Activated naive CD8-positive, alpha-beta T cell treated with anti-CD3 and anti-CD28 coated beads, Interleukin-2, amount 10 ng/mL, durations not matched to agents 7 days and 5 days (primary cell): Measurements from ENCODE around the gene BCORL1. TPM values are rescaled to one million over a fixed set of nuclear protein-coding genes. Genes with fewer than 3 reads are reported as not detected.

ENCODE experiments used
- ATAC-seq: fragments of 150-1000 bp; cut with Tn5 transposase; one replicate; pipeline ENCODE4 v1.10.0; 2021; ENCODE audit warnings: low read depth, moderate library complexity
- POLR2A ChIA-PET: fragments of 350-600 bp; sonication (Branson Sonifier 250); formaldehyde crosslinking; loops from one replicate; lab custom pipeline; 2021; ENCODE audit warnings: antibody characterized with exemption; lab: Charles Lee
- DNase-seq: peaks from one replicate; pipeline ENCODE4 v3.0.0; 2021
- H3K27ac Mint-ChIP-seq: one replicate; pipeline ENCODE4 v1.8.0; 2022; ENCODE audit warnings: mild to moderate bottlenecking, mixed read lengths
- H3K27me3 Mint-ChIP-seq: one replicate; pipeline ENCODE4 v1.8.0; 2022; ENCODE audit warnings: mild to moderate bottlenecking, moderate library complexity, mixed read lengths
- H3K36me3 Mint-ChIP-seq: one replicate; pipeline ENCODE4 v1.8.0; 2021; ENCODE audit warnings: mild to moderate bottlenecking, mixed read lengths
- H3K4me1 Mint-ChIP-seq: one replicate; pipeline ENCODE4 v1.8.0; 2021; ENCODE audit warnings: mixed read lengths
- H3K4me3 Mint-ChIP-seq: one replicate; pipeline ENCODE4 v1.8.0; 2022; ENCODE audit warnings: mild to moderate bottlenecking, moderate library complexity, mixed read lengths
- H3K9me3 Mint-ChIP-seq: one replicate; pipeline ENCODE4 v1.8.0; 2021; ENCODE audit warnings: mixed read lengths
- total RNA-seq, 2 experiments: library from RNA; stranded (reverse); gene quantifications; one replicate each; pipeline ENCODE4 v1.2.3, GENCODE V29; 2021

BCORL1 gene
- total RNA-seq, 2 experiments from 2014 or later = 14.3 to 15.4 TPM

DNA sequence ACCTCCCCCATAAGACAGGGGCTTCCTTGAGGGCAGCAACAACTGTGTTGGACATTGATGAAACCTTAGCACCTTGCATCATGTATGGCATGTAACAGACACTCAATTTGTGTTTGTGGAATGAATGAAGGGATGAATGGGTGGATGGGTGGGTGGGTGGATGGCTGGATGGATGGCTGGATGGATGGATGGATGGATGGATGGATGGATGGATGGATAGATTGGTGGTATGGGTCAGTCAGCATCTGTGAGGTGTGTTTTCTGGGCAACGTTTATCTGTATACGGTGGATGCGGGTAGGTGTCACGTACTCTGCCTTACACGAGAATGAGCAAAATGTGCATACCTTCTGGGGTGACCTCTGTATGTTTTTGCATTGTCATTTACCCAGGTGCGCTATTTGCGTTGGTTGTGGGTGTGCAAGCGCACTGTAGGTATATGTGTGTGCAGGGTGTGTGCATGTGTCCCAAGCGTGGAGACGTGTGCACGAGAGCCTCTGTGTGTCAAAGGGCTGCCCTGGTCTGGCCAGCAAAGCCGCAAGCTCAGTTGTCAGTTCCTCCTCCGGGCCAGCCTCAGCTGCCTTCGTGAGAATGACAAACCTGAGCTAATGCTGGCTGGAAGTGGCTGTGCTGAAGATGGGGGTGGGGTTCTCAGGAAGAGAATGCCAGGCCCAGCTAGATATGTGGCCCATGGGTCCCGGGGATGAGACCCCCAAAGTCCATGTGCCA lies 101.4 kb downstream of the BCORL1 start:
- peak overlapping the region; percentile 94 for H3K27ac Mint-ChIP-seq
- peaks cover 42% of the 10 kb centered on the region for H3K4me1 Mint-ChIP-seq
- POLR2A ChIA-PET = interaction anchor here (1.1 to 6.9 kb wide), 4 partner anchors 11 to 87 kb away, joined by 3 to 40 read pairs (median 6); partner anchors contain the start of gene RAB33A
- peaks cover 17% of the 10 kb centered on the region for H3K36me3 Mint-ChIP-seq
- peak; percentile 44 for DNase-seq
- H3K9me3 Mint-ChIP-seq = no peaks in the 10 kb centered on the region
- no peaks in the 10 kb centered on the region for H3K27me3 Mint-ChIP-seq
- ATAC-seq = no peak
- peak overlapping the region; percentile 92 for H3K4me3 Mint-ChIP-seq

DNA sequence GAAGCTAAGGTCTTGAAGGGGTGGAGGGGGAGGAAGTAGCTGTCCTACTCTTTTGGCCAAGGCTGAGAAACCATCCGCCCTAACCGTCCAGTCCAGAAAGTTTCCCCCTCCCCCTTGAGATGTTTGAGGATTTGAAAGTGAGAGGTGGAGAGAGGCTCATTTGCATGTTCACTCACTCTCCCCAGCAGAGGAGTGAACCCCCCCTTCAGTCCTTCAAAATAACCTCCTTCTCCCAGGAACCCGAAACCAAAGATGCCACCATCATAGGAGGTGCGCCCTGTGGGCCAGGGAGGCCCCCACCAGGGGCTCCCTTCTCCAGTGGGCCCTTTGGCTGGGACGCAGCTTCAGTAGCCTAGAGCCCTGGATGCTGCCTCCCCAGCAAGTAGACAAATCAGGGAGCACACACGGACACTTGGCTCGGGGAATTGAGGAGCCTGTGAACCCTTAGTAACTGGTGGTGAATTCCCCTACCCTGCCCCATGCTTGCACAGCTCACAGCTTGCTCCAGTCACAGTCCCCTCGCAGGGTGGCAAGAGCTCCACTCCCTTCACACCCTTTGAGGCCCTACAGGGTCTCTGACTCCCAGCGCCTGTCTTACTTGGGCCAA lies 102.3 kb downstream of the BCORL1 start:
- H3K36me3 Mint-ChIP-seq = peaks cover 15% of the 10 kb centered on the region
- H3K4me3 Mint-ChIP-seq = peak overlapping the region; percentile 92
- peak; percentile 46 for DNase-seq
- peak overlapping the region; percentile 94 for H3K27ac Mint-ChIP-seq
- H3K27me3 Mint-ChIP-seq = no peaks in the 10 kb centered on the region
- peaks cover 42% of the 10 kb centered on the region for H3K4me1 Mint-ChIP-seq
- H3K9me3 Mint-ChIP-seq = no peaks in the 10 kb centered on the region
- ATAC-seq = no peak
- POLR2A ChIA-PET = interaction anchor here (0.7 to 6.9 kb wide), 8 partner anchors 10 to 102 kb away, joined by 3 to 40 read pairs (median 4); partner anchors contain the start of genes ELF4 and RAB33A

DNA sequence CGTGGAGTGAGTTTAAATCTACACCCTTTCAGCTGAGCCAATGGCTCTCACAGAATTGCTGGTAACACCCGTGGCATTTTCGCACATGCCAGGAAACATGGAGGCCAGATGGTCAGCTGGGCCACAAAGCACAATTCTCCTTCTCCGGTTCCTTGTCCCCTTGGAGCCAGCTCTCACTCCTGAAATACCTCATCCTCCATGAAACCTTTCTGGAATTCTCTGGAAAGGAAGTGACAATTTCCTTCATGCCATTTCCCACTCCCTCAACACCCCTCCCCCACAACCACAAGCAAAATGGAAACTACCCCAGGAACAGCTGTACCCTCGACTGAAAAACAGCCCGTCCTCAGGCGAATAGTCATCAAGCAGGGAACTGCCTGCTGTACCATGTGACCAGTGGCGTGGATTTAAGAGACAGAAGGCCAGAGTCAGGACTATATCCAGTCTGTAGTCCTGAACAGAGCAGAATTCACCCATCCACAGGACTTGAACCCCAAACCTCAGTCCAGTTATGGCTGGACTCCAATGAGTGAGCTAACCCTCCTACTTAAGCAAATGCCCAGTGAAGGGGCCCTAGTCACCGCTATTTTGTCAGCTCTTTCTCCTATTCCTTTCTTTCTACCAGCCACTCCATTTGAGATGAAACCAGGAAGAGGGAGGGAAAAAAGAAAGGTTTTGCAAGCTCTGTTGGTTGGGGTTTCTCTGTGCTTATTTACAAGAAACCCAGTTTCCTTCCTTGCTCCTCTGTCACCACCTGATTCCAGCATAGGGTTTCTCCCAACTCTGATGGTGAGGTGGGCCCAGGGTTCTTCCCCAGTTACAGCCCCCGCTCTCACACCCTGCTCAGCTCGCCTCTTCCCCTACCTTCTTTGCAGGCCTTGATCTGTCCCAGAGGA lies 103.4 kb downstream of the BCORL1 start:
- Mint-ChIP-seq H3K9me3 (no peaks in the 10 kb centered on the region), H3K4me3 (peak overlapping the region; percentile 92), H3K36me3 (peaks cover 16% of the 10 kb centered on the region), H3K27ac (peak overlapping the region; percentile 94), H3K27me3 (no peaks in the 10 kb centered on the region), H3K4me1 (peaks cover 40% of the 10 kb centered on the region)
- ATAC-seq (no peak), DNase-seq (no peak)
- POLR2A ChIA-PET = interaction anchor here (0.7 to 6.9 kb wide), 6 partner anchors 23 to 1727 kb away, joined by 3 to 40 read pairs (median 4); partner anchors contain the start of genes AIFM1, ELF4 and RAB33A

GRCh38 chrX:130086447-130087206 lies 104.2 kb downstream of the BCORL1 start:
- POLR2A ChIA-PET = interaction anchor here (0.8 to 6.9 kb wide), 6 partner anchors 12 to 84 kb away, joined by 3 to 40 read pairs (median 6); partner anchors contain the start of genes AIFM1, ELF4 and RAB33A
- H3K27me3 Mint-ChIP-seq = no peaks in the 10 kb centered on the region
- H3K4me3 Mint-ChIP-seq = peak overlapping the region; percentile 92
- DNase-seq (peak; percentile 71), ATAC-seq (peak; percentile 60)
- H3K4me1 Mint-ChIP-seq = peaks cover 38% of the 10 kb centered on the region
- H3K27ac Mint-ChIP-seq = peak overlapping the region; percentile 94
- H3K9me3 Mint-ChIP-seq = no peaks in the 10 kb centered on the region
- peaks cover 14% of the 10 kb centered on the region for H3K36me3 Mint-ChIP-seq

DNA sequence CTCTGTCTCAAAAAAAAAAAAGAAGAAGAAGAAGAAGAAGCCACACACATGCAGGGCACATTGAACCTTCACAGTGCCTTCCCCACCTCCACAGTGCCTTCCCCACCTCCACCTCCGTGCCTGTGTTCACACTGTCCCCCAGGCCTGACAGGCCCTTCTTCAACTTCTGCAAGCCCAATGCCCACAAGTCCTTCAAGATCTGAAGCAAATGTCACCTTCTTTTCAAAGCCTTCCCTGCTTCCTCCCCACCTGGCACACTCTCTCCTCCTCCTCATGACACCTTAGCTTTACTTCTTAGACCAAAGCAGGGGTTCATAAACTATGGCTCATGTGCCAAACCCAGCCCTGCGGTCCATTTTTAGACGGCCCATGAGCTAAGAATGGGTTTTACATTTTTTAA lies 107.9 kb downstream of the BCORL1 start:
- POLR2A ChIA-PET = no interaction called here
- Mint-ChIP-seq H3K9me3 (no peaks in the 10 kb centered on the region), H3K4me1 (peaks cover 38% of the 10 kb centered on the region), H3K27ac (peak overlapping the region; percentile 84), H3K4me3 (peak overlapping the region; percentile 75), H3K27me3 (no peaks in the 10 kb centered on the region), H3K36me3 (peaks cover 15% of the 10 kb centered on the region)
- ATAC-seq (no peak), DNase-seq (no peak)

GRCh38 chrX:130091980-130092522 lies 109.6 kb downstream of the BCORL1 start:
- DNase-seq (peak; percentile 78), ATAC-seq (peak; percentile 98)
- H3K9me3 Mint-ChIP-seq = no peaks in the 10 kb centered on the region
- peak overlapping the region; percentile 93 for H3K4me3 Mint-ChIP-seq
- POLR2A ChIA-PET = interaction anchor here (0.7 to 1.3 kb wide), 5 partner anchors 10 to 80 kb away, joined by 3 to 11 read pairs (median 5); partner anchors contain the start of gene RAB33A
- peak overlapping the region; percentile 95 for H3K27ac Mint-ChIP-seq
- H3K36me3 Mint-ChIP-seq = peaks cover 11% of the 10 kb centered on the region
- H3K4me1 Mint-ChIP-seq = peaks cover 35% of the 10 kb centered on the region
- no peaks in the 10 kb centered on the region for H3K27me3 Mint-ChIP-seq

GRCh38 chrX:130093271-130093670 lies 110.8 kb downstream of the BCORL1 start:
- no peak for DNase-seq
- Mint-ChIP-seq H3K27me3 (no peaks in the 10 kb centered on the region), H3K4me3 (no peak overlapping the region), H3K36me3 (peaks cover 8% of the 10 kb centered on the region), H3K4me1 (peaks cover 34% of the 10 kb centered on the region), H3K9me3 (no peaks in the 10 kb centered on the region), H3K27ac (no peak overlapping the region)
- ATAC-seq = no peak
- POLR2A ChIA-PET = no interaction called here

DNA sequence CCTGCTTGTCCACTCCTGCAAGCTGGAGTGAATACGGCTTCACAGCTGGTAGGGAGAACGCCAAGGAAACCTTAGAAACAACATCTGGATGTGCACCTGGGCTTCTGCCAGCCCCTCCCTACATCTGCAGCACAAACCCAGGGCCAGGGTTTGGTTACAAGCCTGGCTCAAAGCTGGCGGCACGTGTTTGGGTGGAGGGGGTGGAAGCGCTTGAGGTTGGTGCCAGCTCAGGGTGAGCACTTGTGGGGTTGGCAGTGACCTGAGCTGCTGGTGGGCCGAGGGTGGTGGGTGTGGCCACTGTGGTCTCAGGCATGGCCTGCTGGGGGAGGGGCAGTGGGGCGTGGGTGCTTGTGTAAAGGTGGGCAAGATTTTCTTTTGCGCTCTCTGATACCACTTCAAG lies 112.3 kb downstream of the BCORL1 start:
- POLR2A ChIA-PET = interaction anchor here (1.3 kb wide), 1 partner anchor 10 kb away, joined by 4 read pairs; no protein-coding TSS in a partner anchor
- H3K9me3 Mint-ChIP-seq = no peaks in the 10 kb centered on the region
- ATAC-seq (no peak), DNase-seq (no peak)
- H3K27ac Mint-ChIP-seq = no peak overlapping the region
- peaks cover 35% of the 10 kb centered on the region for H3K4me1 Mint-ChIP-seq
- peaks cover 6% of the 10 kb centered on the region for H3K36me3 Mint-ChIP-seq
- H3K4me3 Mint-ChIP-seq = no peak overlapping the region
- H3K27me3 Mint-ChIP-seq = no peaks in the 10 kb centered on the region

DNA sequence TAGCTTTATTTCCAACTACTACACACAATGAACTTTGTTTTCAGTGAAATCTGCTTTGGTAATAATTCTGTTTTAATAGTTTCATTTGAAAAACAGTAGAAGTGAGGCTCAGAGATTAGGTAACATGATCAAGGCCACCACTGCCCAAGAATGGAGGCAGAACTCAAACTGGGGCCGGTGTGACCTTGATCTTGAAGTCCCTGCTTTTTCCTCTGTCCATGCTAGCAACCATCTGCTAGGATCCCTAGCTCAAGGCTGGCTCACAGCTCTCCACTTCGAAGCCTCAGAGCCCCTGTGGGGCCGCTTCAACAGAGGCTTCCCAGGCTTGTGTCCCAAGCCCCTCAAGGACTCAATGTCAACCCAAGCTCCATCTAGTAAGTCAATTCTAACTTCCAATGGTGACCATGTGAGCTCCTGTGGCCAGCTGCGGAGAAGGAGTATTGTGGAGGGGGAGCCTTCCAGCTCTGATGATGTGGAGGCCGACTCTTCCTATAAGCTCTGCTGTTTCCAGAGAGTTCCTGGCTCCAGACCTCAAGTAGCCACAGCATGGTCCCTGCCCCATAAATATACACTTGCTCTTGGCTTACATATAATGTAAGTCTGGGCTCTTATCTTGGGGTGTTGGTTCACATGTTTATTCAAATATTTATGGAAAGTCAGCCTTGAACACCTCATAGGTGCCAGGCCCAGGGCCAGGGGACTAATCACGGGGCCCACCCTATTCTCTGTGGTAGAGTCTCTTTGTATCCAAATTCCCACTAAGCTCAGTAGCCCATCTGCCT lies 113.0 kb downstream of the BCORL1 start:
- Mint-ChIP-seq H3K36me3 (peaks cover 4% of the 10 kb centered on the region), H3K4me1 (peaks cover 37% of the 10 kb centered on the region), H3K9me3 (no peaks in the 10 kb centered on the region), H3K27me3 (no peaks in the 10 kb centered on the region), H3K27ac (no peak overlapping the region), H3K4me3 (no peak overlapping the region)
- POLR2A ChIA-PET = interaction anchor here (1.3 kb wide), 1 partner anchor 11 kb away, joined by 4 read pairs; no protein-coding TSS in a partner anchor
- ATAC-seq = no peak
- DNase-seq = no peak

DNA sequence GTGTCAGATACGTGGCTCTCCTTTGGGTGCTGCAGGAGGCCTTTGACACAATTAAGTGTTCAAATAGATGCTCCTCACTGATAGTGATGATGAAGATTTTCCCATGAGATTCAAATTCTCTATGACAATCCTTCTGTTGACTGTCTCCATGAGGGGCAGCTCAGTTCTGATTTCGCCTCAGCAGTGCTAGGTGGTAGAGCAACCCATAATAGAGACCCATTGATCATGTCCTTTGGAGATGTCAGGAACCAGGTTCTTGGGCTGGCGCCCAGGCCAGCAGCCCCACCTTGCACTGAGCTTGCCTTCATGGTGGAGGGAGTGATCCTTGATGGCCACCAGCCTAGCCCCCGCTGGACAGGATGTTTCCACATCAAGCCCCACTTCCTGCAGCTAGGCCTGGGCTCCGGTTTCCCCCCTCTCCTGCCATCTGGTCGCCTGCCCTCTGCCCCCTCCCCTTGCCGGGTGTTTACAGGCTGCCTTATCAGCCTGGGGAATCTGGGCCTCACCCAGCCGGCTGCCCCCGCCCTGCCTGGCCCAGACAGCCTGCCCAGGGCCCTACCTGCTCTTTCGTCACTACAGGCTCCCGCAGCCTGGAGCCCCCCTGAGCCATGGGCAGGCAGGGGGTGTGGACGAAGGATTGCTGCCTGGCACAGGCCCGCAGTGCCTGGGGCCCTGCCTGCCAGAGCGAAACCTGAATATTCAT lies 115.2 kb downstream of the BCORL1 start:
- peaks cover 8% of the 10 kb centered on the region for H3K36me3 Mint-ChIP-seq
- POLR2A ChIA-PET = interaction anchor here (0.5 to 1.4 kb wide), 2 partner anchors 11 to 60 kb away, joined by 3 to 4 read pairs; no protein-coding TSS in a partner anchor
- H3K4me3 Mint-ChIP-seq = no peak overlapping the region
- H3K4me1 Mint-ChIP-seq = peaks cover 35% of the 10 kb centered on the region
- no peak for DNase-seq
- H3K27me3 Mint-ChIP-seq = no peaks in the 10 kb centered on the region
- H3K9me3 Mint-ChIP-seq = no peaks in the 10 kb centered on the region
- peak; percentile 45 for ATAC-seq
- H3K27ac Mint-ChIP-seq = no peak overlapping the region

DNA sequence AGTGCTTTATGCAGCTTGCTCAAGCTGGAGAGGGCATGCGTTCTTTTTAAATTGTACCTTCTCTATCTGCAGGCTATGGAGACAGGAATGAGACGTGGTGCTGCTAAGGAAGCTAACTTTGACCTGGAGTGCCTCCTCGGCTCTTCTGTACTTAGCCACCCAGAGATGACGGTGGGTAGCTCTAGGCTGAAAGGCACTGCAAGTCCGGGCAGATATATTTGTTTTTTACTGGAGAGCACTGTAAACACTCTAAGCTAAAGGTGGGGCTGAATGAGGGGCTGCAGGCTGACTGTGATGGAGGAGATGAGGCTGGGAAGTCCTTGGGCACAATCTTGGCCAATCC lies 115.7 kb downstream of the BCORL1 start:
- POLR2A ChIA-PET = interaction anchor here (1.4 kb wide), 1 partner anchor 11 kb away, joined by 4 read pairs; no protein-coding TSS in a partner anchor
- no peak overlapping the region for H3K4me3 Mint-ChIP-seq
- H3K4me1 Mint-ChIP-seq = peaks cover 35% of the 10 kb centered on the region
- ATAC-seq (no peak), DNase-seq (no peak)
- peaks cover 8% of the 10 kb centered on the region for H3K36me3 Mint-ChIP-seq
- no peaks in the 10 kb centered on the region for H3K9me3 Mint-ChIP-seq
- H3K27ac Mint-ChIP-seq = peak overlapping the region; percentile 58
- no peaks in the 10 kb centered on the region for H3K27me3 Mint-ChIP-seq
